ENCODE measurements around the gene UQCRQ. TPM values are rescaled to one million over a fixed set of nuclear protein-coding genes. Genes with fewer than 3 reads are reported as not detected.

UQCRQ gene
- total and polyA plus RNA-seq, 8 donors, result 133 to 235 (median 205) TPM

DNA sequence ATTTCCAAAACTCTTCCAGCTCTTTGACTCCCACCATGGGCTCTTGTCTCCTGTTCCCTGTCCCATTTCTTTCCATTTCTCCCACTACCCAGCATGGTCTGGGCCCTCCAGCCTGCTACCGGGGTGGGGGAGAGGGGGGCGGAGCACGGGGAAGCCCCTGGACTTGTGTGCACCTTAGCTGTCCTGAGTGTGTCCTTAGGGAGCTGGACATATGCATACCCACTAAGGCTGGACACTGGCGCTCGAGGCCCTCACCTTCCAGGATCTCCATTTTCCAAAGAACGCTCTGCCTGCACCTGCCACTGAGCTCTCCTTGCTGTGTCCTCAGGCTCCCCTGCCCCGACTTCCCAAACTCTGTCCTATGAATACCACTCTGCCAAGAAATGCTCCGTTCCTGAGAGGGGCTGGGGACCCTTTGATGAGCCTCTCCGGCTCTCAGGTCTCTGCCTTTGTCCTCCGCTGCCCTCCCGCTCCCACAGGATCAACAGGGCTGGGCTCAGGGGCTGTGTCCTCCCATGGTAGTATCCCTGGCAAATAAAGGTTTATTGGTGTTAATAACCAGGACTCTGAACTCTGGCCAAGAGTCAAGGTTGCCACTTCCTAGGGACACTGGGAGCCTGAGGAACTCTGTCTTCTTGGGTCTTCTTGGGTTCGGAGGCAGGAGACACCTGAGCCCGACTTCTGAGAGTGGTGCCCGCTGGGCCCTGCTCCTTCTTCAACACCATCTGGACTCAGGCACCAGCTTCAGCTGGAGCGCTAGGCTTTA, 35.2 kb upstream of the UQCRQ start:
- WGBS, 2 donors, result 80 to 90% methylated on average over 15 of the region's 15 CpGs
- H3K27ac ChIP-seq, result peak overlapping the region; percentile 87 to 98 (median 94)
- H3K36me3 ChIP-seq, result no peaks in the 10 kb centered on the region
- no peak for FAIRE-seq
- H3K4me3 ChIP-seq, result peak overlapping the region; percentile 47 to 88 (median 68)
- TF ChIP-seq, protein P1, sequence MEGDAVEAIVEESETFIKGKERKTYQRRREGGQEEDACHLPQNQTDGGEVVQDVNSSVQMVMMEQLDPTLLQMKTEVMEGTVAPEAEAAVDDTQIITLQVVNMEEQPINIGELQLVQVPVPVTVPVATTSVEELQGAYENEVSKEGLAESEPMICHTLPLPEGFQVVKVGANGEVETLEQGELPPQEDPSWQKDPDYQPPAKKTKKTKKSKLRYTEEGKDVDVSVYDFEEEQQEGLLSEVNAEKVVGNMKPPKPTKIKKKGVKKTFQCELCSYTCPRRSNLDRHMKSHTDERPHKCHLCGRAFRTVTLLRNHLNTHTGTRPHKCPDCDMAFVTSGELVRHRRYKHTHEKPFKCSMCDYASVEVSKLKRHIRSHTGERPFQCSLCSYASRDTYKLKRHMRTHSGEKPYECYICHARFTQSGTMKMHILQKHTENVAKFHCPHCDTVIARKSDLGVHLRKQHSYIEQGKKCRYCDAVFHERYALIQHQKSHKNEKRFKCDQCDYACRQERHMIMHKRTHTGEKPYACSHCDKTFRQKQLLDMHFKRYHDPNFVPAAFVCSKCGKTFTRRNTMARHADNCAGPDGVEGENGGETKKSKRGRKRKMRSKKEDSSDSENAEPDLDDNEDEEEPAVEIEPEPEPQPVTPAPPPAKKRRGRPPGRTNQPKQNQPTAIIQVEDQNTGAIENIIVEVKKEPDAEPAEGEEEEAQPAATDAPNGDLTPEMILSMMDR (IDR thresholded peaks at IDR 0.05), result no peak
- ATAC-seq, result no peak
- peak in 1 of 6 donors; percentile 55 for DNase-seq
- H3K9me3 ChIP-seq, result no peaks in the 10 kb centered on the region
- no peaks in the 10 kb centered on the region for H3K27me3 ChIP-seq
- no peaks in the 10 kb centered on the region for H3K4me1 ChIP-seq
- intact Hi-C loops (cut with DNase I), result no loop called here

DNA sequence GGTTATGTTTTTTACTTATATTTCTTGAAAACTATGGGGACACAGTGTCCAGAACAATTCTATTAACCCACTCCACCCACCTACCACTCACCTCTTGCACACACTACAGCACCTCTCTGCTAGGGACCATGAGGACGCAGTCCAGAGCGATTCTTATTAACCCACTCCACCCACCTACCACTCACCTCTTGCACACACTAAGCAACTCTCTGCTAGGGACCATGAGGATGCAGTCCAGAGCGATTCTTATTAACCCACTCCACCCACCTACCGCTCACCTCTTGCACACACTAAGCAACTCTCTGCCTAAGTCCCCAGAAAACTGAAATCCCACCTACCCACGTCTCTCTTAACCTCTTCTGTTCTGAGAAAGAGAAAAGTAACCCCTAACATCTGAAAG, 33.8 kb upstream of the UQCRQ start:
- no peak for ATAC-seq
- Histone ChIP-seq H3K27me3 (no peaks in the 10 kb centered on the region), H3K36me3 (no peaks in the 10 kb centered on the region), H3K9me3 (no peaks in the 10 kb centered on the region), H3K27ac (no peak overlapping the region), H3K4me1 (no peaks in the 10 kb centered on the region), H3K4me3 (no peak overlapping the region)
- DNase-seq, result no peak
- TF ChIP-seq, protein P1 (IDR thresholded peaks at IDR 0.05), result no peak
- 84 to 85% methylated on average over 5 of the region's 5 CpGs for WGBS, 2 donors
- no peak for FAIRE-seq
- intact Hi-C loops (cut with DNase I), result no loop called here

DNA sequence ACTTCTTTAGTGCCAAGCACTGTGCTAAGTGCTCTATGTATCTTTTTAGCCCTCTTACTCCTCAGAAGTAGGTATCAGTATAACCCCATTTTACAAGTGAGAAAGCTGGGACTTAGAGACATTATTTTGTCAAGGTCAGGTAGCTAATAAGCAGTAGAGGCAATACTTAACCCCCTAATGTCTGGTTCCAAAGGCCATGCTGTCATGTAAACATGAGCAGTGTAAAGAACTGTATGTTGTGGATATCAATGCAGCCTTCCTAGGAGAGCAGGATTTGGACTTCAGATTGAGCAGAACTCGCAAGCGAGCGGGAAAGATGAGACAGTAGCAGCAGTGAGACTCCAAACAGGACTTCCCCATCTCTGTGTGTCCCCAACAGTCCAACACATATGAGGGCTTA, 32.4 kb upstream of the UQCRQ start:
- no peak overlapping the region for H3K4me3 ChIP-seq
- no peaks in the 10 kb centered on the region for H3K9me3 ChIP-seq
- H3K27me3 ChIP-seq, result no peaks in the 10 kb centered on the region
- ATAC-seq, result no peak
- no peaks in the 10 kb centered on the region for H3K36me3 ChIP-seq
- H3K4me1 ChIP-seq, result no peaks in the 10 kb centered on the region
- TF ChIP-seq, protein P1 (IDR thresholded peaks at IDR 0.05), result no peak
- intact Hi-C loops (cut with DNase I), result no loop called here
- no peak for DNase-seq
- no peak overlapping the region for H3K27ac ChIP-seq
- 97 to 98% methylated on average over 3 of the region's 3 CpGs for WGBS, 2 donors
- FAIRE-seq, result no peak

DNA sequence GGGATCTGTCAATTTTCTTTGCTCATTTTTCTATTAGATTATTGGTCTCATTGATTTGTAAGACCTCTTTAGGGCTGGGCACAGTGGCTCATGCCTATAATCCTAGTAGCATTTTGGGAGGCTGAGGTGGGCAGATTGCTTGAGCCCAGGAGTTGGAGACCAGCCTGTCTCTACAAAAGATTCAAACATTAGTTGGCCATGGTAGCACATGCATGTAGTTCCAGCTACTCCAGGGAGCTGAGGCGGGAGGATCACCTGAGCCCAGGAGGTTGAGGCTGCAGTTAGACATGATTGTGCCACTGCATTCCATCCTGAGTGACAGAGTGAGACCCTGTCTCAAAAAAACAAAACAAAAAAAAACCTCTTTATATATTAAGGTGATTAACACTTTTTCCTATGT, 29.6 kb upstream of the UQCRQ start:
- FAIRE-seq, result no peak
- no peaks in the 10 kb centered on the region for H3K27me3 ChIP-seq
- no peaks in the 10 kb centered on the region for H3K4me1 ChIP-seq
- no peaks in the 10 kb centered on the region for H3K36me3 ChIP-seq
- TF ChIP-seq, protein P1 (IDR thresholded peaks at IDR 0.05), result no peak
- 90 to 96% methylated on average over 1 of the region's 1 CpG for WGBS, 2 donors
- ATAC-seq, result no peak
- no peaks in the 10 kb centered on the region for H3K9me3 ChIP-seq
- DNase-seq, result no peak
- no peak overlapping the region for H3K27ac ChIP-seq
- intact Hi-C loops (cut with DNase I), result no loop called here
- no peak overlapping the region for H3K4me3 ChIP-seq

DNA sequence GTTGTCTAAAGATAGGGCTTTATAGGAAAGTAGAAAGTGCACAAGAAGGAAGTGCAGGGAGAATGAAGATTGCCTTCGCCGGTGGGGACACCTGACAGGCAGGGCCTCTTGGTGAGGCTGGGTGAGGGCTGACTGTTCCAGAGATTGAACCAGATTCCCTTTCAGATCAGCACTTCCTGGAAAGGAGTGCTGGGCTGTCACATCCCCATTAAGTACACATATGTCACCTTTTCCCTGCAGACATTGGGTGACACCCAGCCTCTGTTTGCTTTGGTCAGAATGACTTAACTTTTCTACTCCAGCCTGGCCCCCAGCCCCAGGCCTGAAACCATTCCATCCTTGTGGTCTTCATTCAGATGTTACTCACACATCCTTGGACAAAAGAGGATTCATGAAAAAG, 28.6 kb upstream of the UQCRQ start:
- TF ChIP-seq, protein P1 (IDR thresholded peaks at IDR 0.05), result no peak
- Histone ChIP-seq H3K9me3 (no peaks in the 10 kb centered on the region), H3K27me3 (no peaks in the 10 kb centered on the region), H3K36me3 (no peaks in the 10 kb centered on the region), H3K4me1 (no peaks in the 10 kb centered on the region), H3K27ac (peak overlapping the region in 2 of 4 donors; percentile 0 to 71), H3K4me3 (no peak overlapping the region)
- no peak for FAIRE-seq
- DNase-seq, result peak in 1 of 6 donors; percentile 56
- intact Hi-C loops (cut with DNase I), result no loop called here
- peak in 3 of 4 donors; percentile 85 to 91 (median 88) for ATAC-seq
- WGBS, 2 donors, result 43 to 50% methylated on average over 2 of the region's 2 CpGs
